ENCODE data around the gene EIF5B.

DNA sequence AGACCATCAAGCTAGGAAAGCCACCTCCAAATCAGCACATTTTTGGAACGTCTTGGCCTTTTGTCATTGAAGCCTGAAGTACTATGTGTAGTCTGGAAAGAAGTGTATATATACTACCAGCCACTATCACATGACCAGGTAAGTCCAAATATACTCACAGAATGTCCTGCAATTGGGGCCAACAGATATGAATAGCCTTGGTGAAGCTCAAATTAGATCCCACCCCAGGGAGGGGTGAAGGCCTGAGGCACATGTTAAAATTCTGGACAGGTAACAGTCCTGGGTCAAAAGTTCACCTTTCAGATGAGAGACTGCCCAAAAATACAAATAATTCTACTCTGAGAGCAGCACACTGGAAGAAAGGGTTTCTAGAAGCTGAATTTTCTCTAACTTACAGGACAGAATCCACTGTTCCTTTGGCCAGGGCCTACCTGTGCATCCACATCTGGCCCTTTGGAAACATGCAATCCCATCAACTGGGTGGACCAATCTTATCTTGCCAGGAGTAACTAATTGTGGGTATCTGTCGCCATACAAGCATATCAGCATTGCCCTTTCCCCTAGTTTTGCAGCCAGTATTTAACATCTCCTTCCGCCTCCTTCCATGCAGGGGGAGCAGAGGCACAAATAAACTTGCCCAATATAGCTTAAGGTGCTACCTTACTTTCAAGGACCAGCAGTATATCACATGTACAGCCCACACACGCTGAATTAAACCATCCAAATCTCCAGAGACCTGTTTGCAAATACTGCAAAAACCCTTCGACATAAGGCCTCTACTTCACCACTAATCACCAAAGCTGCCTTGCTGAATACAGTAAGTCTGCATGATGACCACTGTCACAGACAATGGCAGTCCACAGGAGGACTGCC is 67.8 kb downstream of the EIF5B start:
- TF ChIP-seq, protein P1, sequence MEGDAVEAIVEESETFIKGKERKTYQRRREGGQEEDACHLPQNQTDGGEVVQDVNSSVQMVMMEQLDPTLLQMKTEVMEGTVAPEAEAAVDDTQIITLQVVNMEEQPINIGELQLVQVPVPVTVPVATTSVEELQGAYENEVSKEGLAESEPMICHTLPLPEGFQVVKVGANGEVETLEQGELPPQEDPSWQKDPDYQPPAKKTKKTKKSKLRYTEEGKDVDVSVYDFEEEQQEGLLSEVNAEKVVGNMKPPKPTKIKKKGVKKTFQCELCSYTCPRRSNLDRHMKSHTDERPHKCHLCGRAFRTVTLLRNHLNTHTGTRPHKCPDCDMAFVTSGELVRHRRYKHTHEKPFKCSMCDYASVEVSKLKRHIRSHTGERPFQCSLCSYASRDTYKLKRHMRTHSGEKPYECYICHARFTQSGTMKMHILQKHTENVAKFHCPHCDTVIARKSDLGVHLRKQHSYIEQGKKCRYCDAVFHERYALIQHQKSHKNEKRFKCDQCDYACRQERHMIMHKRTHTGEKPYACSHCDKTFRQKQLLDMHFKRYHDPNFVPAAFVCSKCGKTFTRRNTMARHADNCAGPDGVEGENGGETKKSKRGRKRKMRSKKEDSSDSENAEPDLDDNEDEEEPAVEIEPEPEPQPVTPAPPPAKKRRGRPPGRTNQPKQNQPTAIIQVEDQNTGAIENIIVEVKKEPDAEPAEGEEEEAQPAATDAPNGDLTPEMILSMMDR (IDR thresholded peaks at IDR 0.05), result no peak
- TF ChIP-seq CHD4 (IDR thresholded peaks at IDR 0.05; ENCODE audit: borderline replicate concordance) (no peak), MAFK (IDR thresholded peaks at IDR 0.05; ENCODE audit: partially characterized antibody) (no peak), POLR2A (IDR thresholded peaks at IDR 0.05; ENCODE audit: low read length) (no peak), HEYL (CRISPR knock-in tag; IDR thresholded peaks at IDR 0.05) (no peak), EP300 (IDR thresholded peaks at IDR 0.05) (no peak), CEBPB (IDR thresholded peaks at IDR 0.05) (no peak)
- TF ChIP-seq, protein P2, sequence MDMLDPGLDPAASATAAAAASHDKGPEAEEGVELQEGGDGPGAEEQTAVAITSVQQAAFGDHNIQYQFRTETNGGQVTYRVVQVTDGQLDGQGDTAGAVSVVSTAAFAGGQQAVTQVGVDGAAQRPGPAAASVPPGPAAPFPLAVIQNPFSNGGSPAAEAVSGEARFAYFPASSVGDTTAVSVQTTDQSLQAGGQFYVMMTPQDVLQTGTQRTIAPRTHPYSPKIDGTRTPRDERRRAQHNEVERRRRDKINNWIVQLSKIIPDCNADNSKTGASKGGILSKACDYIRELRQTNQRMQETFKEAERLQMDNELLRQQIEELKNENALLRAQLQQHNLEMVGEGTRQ (IDR thresholded peaks at IDR 0.05), result no peak

Data from A549 (cell line).